ENCODE measurements around the gene EPHA3. TPM values are rescaled to one million over a fixed set of nuclear protein-coding genes. Genes with fewer than 3 reads are reported as not detected.

EPHA3 gene
- total and polyA plus RNA-seq, 2 donors (not counting 3 experiments of a cell fraction or from before 2014, with no cell fraction given) = not detected

GRCh38 chr3:89275001-89275400, 167.6 kb downstream of the EPHA3 start:
- no peaks in the 10 kb centered on the region for H3K36me3 ChIP-seq (ENCODE audit: control insufficient read depth in 2 of 2, extremely low read depth in 1 of 2, insufficient read depth in 2 of 2, low read length in 2 of 2)
- H2AFZ ChIP-seq (ENCODE audit: low read depth, low read length) = no peak overlapping the region
- dilution Hi-C loops (cut with MboI; ENCODE audit: extremely low pct_ligation_motif_present, low sequenced_read_pairs) (no loop called here), intact Hi-C loops (cut with micrococcal nuclease) (no loop called here)
- H4K20me1 ChIP-seq (replicated peaks; ENCODE audit: control insufficient read depth, extremely low read depth, insufficient read depth, low read length) = no peaks in the 10 kb centered on the region
- H3K4me3 ChIP-seq (replicated peaks in 1 of 3; ENCODE audit: insufficient read depth in 1 of 3, low read depth in 1 of 3, low read length in 3 of 3) = no peak overlapping the region
- H3K4me2 ChIP-seq (ENCODE audit: insufficient read depth, low read length) = no peak overlapping the region
- H3K9ac ChIP-seq (replicated peaks; ENCODE audit: extremely low read depth, insufficient read depth, low read length) = no peak overlapping the region
- TF ChIP-seq MAX (IDR thresholded peaks at IDR 0.05; ENCODE audit: insufficient read depth, insufficient read length) (no peak), MYC (IDR thresholded peaks at IDR 0.05; ENCODE audit: low read depth, low read length) (no peak), JUN (IDR thresholded peaks at IDR 0.05; ENCODE audit: borderline replicate concordance, insufficient read depth, insufficient read length, low read depth) (no peak), GATA2 (IDR thresholded peaks at IDR 0.05; ENCODE audit: insufficient read depth, insufficient read length, low read depth, low read length) (no peak), POLR2A (IDR thresholded peaks at IDR 0.05; ENCODE audit: low read depth, low read length) (no peak), EZH2 (IDR thresholded peaks at IDR 0.05; ENCODE audit: borderline replicate concordance, low read depth, low read length, severe bottlenecking) (no peak), POLR2AphosphoS5 (IDR thresholded peaks at IDR 0.05; ENCODE audit: insufficient read depth, low read depth, low read length) (no peak), FOS (IDR thresholded peaks at IDR 0.05; ENCODE audit: borderline replicate concordance, insufficient read depth, low read length) (no peak)
- TF ChIP-seq, protein P1, sequence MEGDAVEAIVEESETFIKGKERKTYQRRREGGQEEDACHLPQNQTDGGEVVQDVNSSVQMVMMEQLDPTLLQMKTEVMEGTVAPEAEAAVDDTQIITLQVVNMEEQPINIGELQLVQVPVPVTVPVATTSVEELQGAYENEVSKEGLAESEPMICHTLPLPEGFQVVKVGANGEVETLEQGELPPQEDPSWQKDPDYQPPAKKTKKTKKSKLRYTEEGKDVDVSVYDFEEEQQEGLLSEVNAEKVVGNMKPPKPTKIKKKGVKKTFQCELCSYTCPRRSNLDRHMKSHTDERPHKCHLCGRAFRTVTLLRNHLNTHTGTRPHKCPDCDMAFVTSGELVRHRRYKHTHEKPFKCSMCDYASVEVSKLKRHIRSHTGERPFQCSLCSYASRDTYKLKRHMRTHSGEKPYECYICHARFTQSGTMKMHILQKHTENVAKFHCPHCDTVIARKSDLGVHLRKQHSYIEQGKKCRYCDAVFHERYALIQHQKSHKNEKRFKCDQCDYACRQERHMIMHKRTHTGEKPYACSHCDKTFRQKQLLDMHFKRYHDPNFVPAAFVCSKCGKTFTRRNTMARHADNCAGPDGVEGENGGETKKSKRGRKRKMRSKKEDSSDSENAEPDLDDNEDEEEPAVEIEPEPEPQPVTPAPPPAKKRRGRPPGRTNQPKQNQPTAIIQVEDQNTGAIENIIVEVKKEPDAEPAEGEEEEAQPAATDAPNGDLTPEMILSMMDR (IDR thresholded peaks at IDR 0.05; ENCODE audit: extremely low read depth in 1 of 2, insufficient read depth in 1 of 2, low read depth in 1 of 2, low read length in 2 of 2) = no peak
- no peaks in the 10 kb centered on the region for H3K27me3 ChIP-seq (ENCODE audit: control insufficient read depth in 2 of 2, insufficient read depth in 2 of 2, low read length in 2 of 2)
- H3K4me1 ChIP-seq (ENCODE audit: control insufficient read depth, extremely low read depth, insufficient read depth, low read length) = no peaks in the 10 kb centered on the region
- no peaks in the 10 kb centered on the region for H3K9me3 ChIP-seq (replicated peaks; ENCODE audit: control insufficient read depth, insufficient read depth, low read length)
- no TSS peak for BruUV-seq (replicated peaks)
- CTCF ChIA-PET = no interaction called here
- no peaks in the 10 kb centered on the region for H3K79me2 ChIP-seq (ENCODE audit: control insufficient read depth, insufficient read depth, low read length)
- DNase-seq (ENCODE audit: low read depth, low spot score) (no peak), FAIRE-seq (no peak)
- no peaks in the 10 kb centered on the region for H3K9me1 ChIP-seq (replicated peaks; ENCODE audit: control insufficient read depth, extremely low read depth, insufficient read depth, low read length)
- H3K27ac ChIP-seq (ENCODE audit: insufficient read depth, low read depth, low read length) = no peak overlapping the region
- POLR2A ChIA-PET = no interaction called here
